B cell (primary cell): Measurements from ENCODE around the gene CYP26B1. TPM values are rescaled to one million over a fixed set of nuclear protein-coding genes. Genes with fewer than 3 reads are reported as not detected.

Experiments
- ATAC-seq: fragments of 200-7000 bp; cut with Tn5 transposase; one replicate; pipeline ENCODE4 v1.10.0; 2021; ENCODE audit warnings: low read depth, mild to moderate bottlenecking, moderate number of reproducible peaks, moderate library complexity
- CTCF ChIA-PET: fragments of 350-600 bp; sonication (Branson Sonifier 250); formaldehyde crosslinking; loops from one replicate; lab custom pipeline; 2021; ENCODE audit warnings: antibody characterized with exemption, inconsistent platforms; lab: Charles Lee
- POLR2A ChIA-PET: fragments of 350-600 bp; sonication (Branson Sonifier 250); formaldehyde crosslinking; loops from one replicate; lab custom pipeline; 2021; ENCODE audit warnings: antibody characterized with exemption; lab: Charles Lee
- DNase-seq: peaks from one replicate; pipeline ENCODE4 v3.0.0; 2013
- H2AFZ ChIP-seq: 2 replicates; pipeline ENCODE4 v1.6.1; 2012; ENCODE audit warnings: mild to moderate bottlenecking, low read depth, low read length; ENCODE audit not compliant: insufficient read depth, poor library complexity, severe bottlenecking
- H3K27ac ChIP-seq, 2 donors: 1 replicate in 1 of 2; 2 replicates in 1 of 2; pipeline ENCODE4 v1.5.1; 2012 to 2013; ENCODE audit warnings: low read length in 2 of 2, mild to moderate bottlenecking in 2 of 2, moderate library complexity in 1 of 2
- H3K27me3 ChIP-seq, 4 experiments: fragments of 200-600 bp in 1 of 4; sonication (generic) in 1 of 4; replicated peaks in 1 of 4; 1 replicate in 2 of 4; 2 replicates in 2 of 4; pipeline versions ENCODE4 v1.6.1 to v1.7.0; 2013 to 2016; ENCODE audit warnings: low read length in 3 of 4, mild to moderate bottlenecking in 2 of 4, mixed read lengths in 1 of 4, moderate library complexity in 1 of 4; ENCODE audit not compliant: insufficient read depth in 4 of 4, control insufficient read depth in 3 of 4; ENCODE audit errors: control extremely low read depth in 1 of 4
- H3K36me3 ChIP-seq, 2 experiments: replicated peaks in 1 of 2; 1 replicate in 1 of 2; 2 replicates in 1 of 2; pipeline versions ENCODE4 v1.6.1 to v1.7.1; 2013; ENCODE audit warnings: low read length in 1 of 2; ENCODE audit not compliant: insufficient read depth in 2 of 2, control insufficient read depth in 1 of 2; ENCODE audit errors: control extremely low read depth in 1 of 2, extremely low read depth in 1 of 2
- H3K4me1 ChIP-seq, 2 donors: fragments of 200-600 bp in 1 of 2; sonication (generic) in 1 of 2; 1 replicate in 1 of 2; 2 replicates in 1 of 2; pipeline versions ENCODE4 v1.5.1 to v1.6.1; 2013 to 2017; ENCODE audit warnings: low read length in 2 of 2; ENCODE audit not compliant: control insufficient read depth in 2 of 2, insufficient read depth in 2 of 2
- H3K4me2 ChIP-seq: replicated peaks from 2 replicates; pipeline ENCODE3; 2012; ENCODE audit warnings: mild to moderate bottlenecking, low read depth, low read length; ENCODE audit not compliant: poor library complexity, severe bottlenecking
- H3K4me3 ChIP-seq, 5 experiments: fragments of 200-600 bp in 1 of 5; sonication (generic) in 1 of 5; 1 replicate in 3 of 5; 2 replicates in 2 of 5; pipeline versions ENCODE4 v1.5.1 to v1.7.0; 2011 to 2016; ENCODE audit warnings: low read length in 4 of 5, mild to moderate bottlenecking in 4 of 5, low read depth in 2 of 5, control low read depth in 1 of 5, moderate library complexity in 1 of 5; ENCODE audit not compliant: insufficient read depth in 1 of 5; ENCODE audit errors: control extremely low read depth in 1 of 5, extremely low read depth in 1 of 5
- H3K79me2 ChIP-seq: fragments of 200-600 bp; sonication (generic); one replicate; pipeline ENCODE4 v1.6.0; 2016; ENCODE audit warnings: low read length; ENCODE audit not compliant: control insufficient read depth, insufficient read depth
- H3K9ac ChIP-seq: fragments of 200-600 bp; sonication (generic); 2 replicates; pipeline ENCODE4 v1.6.1; 2017; ENCODE audit warnings: mild to moderate bottlenecking, low read length, moderate library complexity
- H3K9me3 ChIP-seq, 3 donors: one replicate each; pipeline versions ENCODE4 v1.6.1 to v1.7.1; 2013; ENCODE audit warnings: low read length in 2 of 3; ENCODE audit not compliant: control insufficient read depth in 2 of 3, insufficient read depth in 1 of 3; ENCODE audit errors: control extremely low read depth in 1 of 3
- H4K20me1 ChIP-seq: 2 replicates; pipeline ENCODE4 v1.6.0; 2012; ENCODE audit warnings: mild to moderate bottlenecking, low read length; ENCODE audit not compliant: insufficient read depth, control insufficient read depth, poor library complexity, severe bottlenecking
- H3K27ac Mint-ChIP-seq: one replicate; pipeline ENCODE4 v1.8.0; 2021; ENCODE audit warnings: mixed read lengths
- H3K27me3 Mint-ChIP-seq: one replicate; pipeline ENCODE4 v1.8.0; 2021; ENCODE audit warnings: mixed read lengths
- H3K4me1 Mint-ChIP-seq: one replicate; pipeline ENCODE4 v1.8.0; 2021; ENCODE audit warnings: mixed read lengths
- H3K4me3 Mint-ChIP-seq: one replicate; pipeline ENCODE4 v1.8.0; 2021; ENCODE audit warnings: mixed read lengths
- H3K9me3 Mint-ChIP-seq: one replicate; pipeline ENCODE4 v1.8.0; 2022; ENCODE audit warnings: mixed read lengths; ENCODE audit not compliant: insufficient read depth
- CTCF ChIP-seq: fragments of 200-600 bp; IDR thresholded peaks from one replicate; pipeline ENCODE4 v1.8.0; 2022; ENCODE audit warnings: antibody characterized with exemption, mild to moderate bottlenecking
- EZH2 ChIP-seq: IDR thresholded peaks from 2 replicates; pipeline ENCODE4 v1.6.1; 2012; ENCODE audit warnings: borderline replicate concordance, low read depth, mild to moderate bottlenecking, moderate library complexity, low read length; ENCODE audit not compliant: insufficient read depth, poor library complexity, severe bottlenecking
- WGBS: methylation state at CpG from one replicate; pipeline ENCODE4 v1.1.5; 2013; ENCODE audit warnings: missing lambda C conversion rate; ENCODE audit not compliant: insufficient coverage; 5-methylcytosine and 5-hydroxymethylcytosine counted together
- intact Hi-C: fragments of 100-400 bp; cut with micrococcal nuclease; formaldehyde crosslinking; loops from one replicate; pipeline ENCODE4 v1.10.0; 2022
- polyA plus RNA-seq: library from polyadenylated mRNA; depleted of rRNA; stranded (reverse); fragments of >200 nt; gene quantifications from 2 replicates; pipeline ENCODE4 v1.2.3, GENCODE V29; 2012
- total RNA-seq, 2 donors: library from RNA; stranded (reverse); fragments of 120-200 nt in 1 of 2; gene quantifications; 1 replicate in 1 of 2; 2 replicates in 1 of 2; pipeline versions ENCODE4 v1.2.3 to v1.2.4, GENCODE V29; 2013 to 2022

CYP26B1 gene
- total and polyA plus RNA-seq, 2 donors (not counting 1 experiment from before 2014, with no cell fraction given): not detected

GRCh38 chr2:72142570-72143440 is 4.9 kb downstream of the CYP26B1 start:
- H3K4me3 Mint-ChIP-seq: no peak overlapping the region
- Histone ChIP-seq H4K20me1 (no peaks in the 10 kb centered on the region), H3K9ac (no peak overlapping the region), H3K79me2 (no peaks in the 10 kb centered on the region), H3K36me3 (no peaks in the 10 kb centered on the region), H3K4me2 (no peak overlapping the region), H3K4me3 (no peak overlapping the region), H3K27me3 (peaks cover 0 to 53% (median 28%) of the 10 kb centered on the region in 4 experiments), H3K4me1 (peaks cover 23 to 41% of the 10 kb centered on the region in 2 donors), H3K27ac (no peak overlapping the region), H3K9me3 (peaks cover 0 to 33% (median 6%) of the 10 kb centered on the region in 3 donors), H2AFZ (no peak overlapping the region)
- no peak overlapping the region for H3K27ac Mint-ChIP-seq
- TF ChIP-seq EZH2: no peak
- TF ChIP-seq CTCF: no peak
- ATAC-seq (no peak), DNase-seq (peak; percentile 7)
- ChIA-PET POLR2A (no interaction called here), CTCF (no interaction called here)
- 26% methylated on average over 38 of the region's 50 CpGs for WGBS
- H3K27me3 Mint-ChIP-seq: peaks cover 34% of the 10 kb centered on the region
- intact Hi-C loops: no loop called here
- no peaks in the 10 kb centered on the region for H3K9me3 Mint-ChIP-seq
- peaks cover 24% of the 10 kb centered on the region for H3K4me1 Mint-ChIP-seq

GRCh38 chr2:72141881-72142451 is 5.7 kb downstream of the CYP26B1 start:
- Mint-ChIP-seq H3K27ac (no peak overlapping the region), H3K27me3 (peaks cover 32% of the 10 kb centered on the region)
- intact Hi-C loops: no loop called here

More at GRCh38 chr2:72141881-72142451, 5.7 kb downstream of the CYP26B1 start:
- Mint-ChIP-seq H3K4me1 (peaks cover 23% of the 10 kb centered on the region), H3K4me3 (no peak overlapping the region), H3K9me3 (no peaks in the 10 kb centered on the region)
- Histone ChIP-seq H3K27ac (no peak overlapping the region), H3K27me3 (peaks cover 0 to 45% (median 25%) of the 10 kb centered on the region in 4 experiments), H3K4me1 (peaks cover 19 to 34% of the 10 kb centered on the region in 2 donors), H3K36me3 (no peaks in the 10 kb centered on the region), H4K20me1 (no peaks in the 10 kb centered on the region), H3K9me3 (peaks cover 0 to 31% (median 6%) of the 10 kb centered on the region in 3 donors), H3K4me3 (no peak overlapping the region), H3K9ac (no peak overlapping the region), H3K4me2 (no peak overlapping the region), H2AFZ (no peak overlapping the region), H3K79me2 (no peaks in the 10 kb centered on the region)
- ChIA-PET POLR2A (no interaction called here), CTCF (no interaction called here)
- peak; percentile 1 for DNase-seq
- 94% methylated on average over 11 of the region's 13 CpGs for WGBS
- TF ChIP-seq CTCF: no peak
- no peak for ATAC-seq
